K562 (cell line): ENCODE data around the gene RDH16. TPM values are rescaled to one million over a fixed set of nuclear protein-coding genes. Genes with fewer than 3 reads are reported as not detected.

Experiments used
- ARID1B ChIP-seq: fragments of 450-650 bp; IDR thresholded peaks from 2 replicates; pipeline ENCODE4 v1.6.1; 2016; ENCODE audit warnings: antibody characterized with exemption, mild to moderate bottlenecking, inconsistent platforms
- BHLHE40 ChIP-seq: IDR thresholded peaks from 2 replicates; pipeline ENCODE4 v1.6.1; 2011; ENCODE audit warnings: low read length, improper control_type of control experiment
- CC2D1A ChIP-seq: fragments of 450-650 bp; IDR thresholded peaks from 2 replicates; pipeline ENCODE4 v1.6.1; 2017; ENCODE audit warnings: mild to moderate bottlenecking
- EP300 ChIP-seq: IDR thresholded peaks from 2 replicates; pipeline ENCODE4 v1.6.1; 2012; ENCODE audit warnings: low read length, improper control_type of control experiment
- ESRRA ChIP-seq: fragments of 450-650 bp; IDR thresholded peaks from 2 replicates; pipeline ENCODE4 v1.6.1; 2014; ENCODE audit warnings: low read depth, mild to moderate bottlenecking, moderate library complexity, borderline replicate concordance
- GTF2F1 ChIP-seq: IDR thresholded peaks from 2 replicates; pipeline ENCODE4 v1.6.1; 2011; ENCODE audit warnings: low read depth, low read length, improper control_type of control experiment
- KAT2B ChIP-seq: IDR thresholded peaks from one replicate; pipeline ENCODE4 v1.6.1; 2012; ENCODE audit warnings: low read depth, mild to moderate bottlenecking, control low read depth, inconsistent platforms, low read length, moderate library complexity
- MYBL2 ChIP-seq, 2 experiments: fragments of 450-650 bp in 1 of 2; sonication (generic) in 1 of 2; formaldehyde crosslinking in 1 of 2; IDR thresholded peaks; 2 replicates each; pipeline versions ENCODE4 v1.6.1 to v1.8.1; 2017 to 2022; ENCODE audit warnings: borderline replicate concordance in 1 of 2, inconsistent platforms in 1 of 2, low read depth in 1 of 2, mild to moderate bottlenecking in 1 of 2, missing genetic modification reagents in 1 of 2, moderate library complexity in 1 of 2
- PHF21A ChIP-seq: fragments of 450-650 bp; IDR thresholded peaks from 2 replicates; pipeline ENCODE4 v1.6.1; 2017; ENCODE audit warnings: low read depth, borderline replicate concordance
- POLR3G ChIP-seq: IDR thresholded peaks from 2 replicates; pipeline ENCODE4 v1.6.1; 2011; ENCODE audit not compliant: insufficient read length, insufficient replicate concordance; ENCODE audit errors: extremely low read depth
- RFX5 ChIP-seq: IDR thresholded peaks from 2 replicates; pipeline ENCODE4 v1.6.1; 2011; ENCODE audit warnings: low read depth, mild to moderate bottlenecking, improper control_type of control experiment, low read length
- TBP ChIP-seq: optimal IDR thresholded peaks from 2 replicates; pipeline ENCODE3; 2011; ENCODE audit warnings: low read depth, low read length, improper control_type of control experiment
- TFAM ChIP-seq: fragments of 250-450 bp; sonication (Bioruptor Pico); conservative IDR thresholded peaks from 2 replicates; pipeline ENCODE4 v1.5.0; 2021; ENCODE audit warnings: mild to moderate bottlenecking, moderate library complexity
- ZKSCAN8 ChIP-seq: fragments of 200-800 bp; sonication (Bioruptor generic); IDR thresholded peaks from 2 replicates; pipeline ENCODE4 v1.6.1; 2016; ENCODE audit warnings: missing genetic modification characterization, missing compliant biosample characterization
- ZNF24 ChIP-seq: fragments of 450-650 bp; IDR thresholded peaks from 2 replicates; pipeline ENCODE4 v1.6.1; 2016
- ZNF407 ChIP-seq: fragments of 450-650 bp; IDR thresholded peaks from 2 replicates; pipeline ENCODE4 v1.6.1; 2016; ENCODE audit warnings: low read depth
- ZNF449 ChIP-seq: fragments of 250-450 bp; sonication (Bioruptor Pico); IDR thresholded peaks from 2 replicates; pipeline ENCODE4 v1.8.0; 2022; ENCODE audit warnings: moderate library complexity, mild to moderate bottlenecking, inconsistent platforms
- ZNF551 ChIP-seq: fragments of 250-450 bp; sonication (Bioruptor Pico); IDR thresholded peaks from 2 replicates; pipeline ENCODE4 v1.5.0; 2021; ENCODE audit warnings: mild to moderate bottlenecking, moderate library complexity
- ZNF583 ChIP-seq: fragments of 250-450 bp; sonication (Bioruptor Pico); IDR thresholded peaks from 2 replicates; pipeline ENCODE4 v1.4.0; 2020
- polyA plus RNA-seq, 8 experiments: library from polyadenylated mRNA; depleted of rRNA in 4 of 8; stranded (reverse) in 5 of 8; unstranded in 3 of 8; fragments of >200 nt; fragmentation: Nextera tagmentation in 2 of 8; fragmentation: Illumina TruSeq in 1 of 8; extraction: Ambion mirVana in 2 of 8; extraction: Trizol in 1 of 8; gene quantifications; 2 replicates each; pipeline versions ENCODE4 v1.2.1 to v1.2.3, GENCODE V29; 2011 to 2014; ENCODE audit warnings: inconsistent platforms in 1 of 8, missing spikeins in 1 of 8
- total RNA-seq, 7 experiments: library from RNA; depleted of rRNA in 6 of 7; stranded (reverse); fragments of >200 nt in 6 of 7; fragmentation: Illumina TruSeq in 2 of 7; extraction: Trizol in 2 of 7; gene quantifications; 2 replicates each; pipeline versions ENCODE4 v1.2.1 to v1.2.3, GENCODE V29; 2011 to 2021; ENCODE audit warnings: low replicate concordance in 1 of 7
- TF ChIP-seq, protein P1 (sequence below): fragments of 250-450 bp; sonication (Bioruptor Pico); IDR thresholded peaks from 2 replicates; pipeline ENCODE4 v1.5.0; 2021

Gene RDH16
- total and polyA plus RNA-seq, 9 of the 15 experiments (the other 6 are each of a cell fraction or from before 2014, with no cell fraction given), result 0.11 to 0.52 (median 0.22) TPM; not detected in 1

- TF ChIP-seq ZNF583 (no peak), ZNF407 (no peak), EP300 (no peak), ZKSCAN8 (CRISPR knock-in tag) (no peak), ZNF449 (CRISPR knock-in tag) (no peak), ESRRA (no peak; the same call in 1 of the 2 replicates), CC2D1A (peak; percentile 91), TBP (no peak), BHLHE40 (no peak), TFAM (no peak), KAT2B (no peak), ZNF24 (no peak), RFX5 (no peak), GTF2F1 (no peak), ARID1B (no peak; the same call in 1 of the 2 replicates), MYBL2 (IDR thresholded peaks at IDR 0.05; ENCODE audit: low read depth) (no peak), MYBL2 (CRISPR knock-in tag; IDR thresholded peaks at IDR 0.05; ENCODE audit: borderline replicate concordance) (no peak), POLR3G (no peak), ZNF551 (CRISPR knock-in tag) (no peak), PHF21A (no peak)
- TF ChIP-seq, protein P1, sequence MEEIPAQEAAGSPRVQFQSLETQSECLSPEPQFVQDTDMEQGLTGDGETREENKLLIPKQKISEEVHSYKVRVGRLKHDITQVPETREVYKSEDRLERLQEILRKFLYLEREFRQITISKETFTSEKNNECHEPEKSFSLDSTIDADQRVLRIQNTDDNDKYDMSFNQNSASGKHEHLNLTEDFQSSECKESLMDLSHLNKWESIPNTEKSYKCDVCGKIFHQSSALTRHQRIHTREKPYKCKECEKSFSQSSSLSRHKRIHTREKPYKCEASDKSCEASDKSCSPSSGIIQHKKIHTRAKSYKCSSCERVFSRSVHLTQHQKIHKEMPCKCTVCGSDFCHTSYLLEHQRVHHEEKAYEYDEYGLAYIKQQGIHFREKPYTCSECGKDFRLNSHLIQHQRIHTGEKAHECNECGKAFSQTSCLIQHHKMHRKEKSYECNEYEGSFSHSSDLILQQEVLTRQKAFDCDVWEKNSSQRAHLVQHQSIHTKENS, result no peak
These were observed 30.2 kb upstream of the RDH16 start (continued) for GRCh38 chr12:56987551-56988053.
